K562 (cell line): ENCODE results near the gene ABRAXAS1. TPM values are rescaled to one million over a fixed set of nuclear protein-coding genes. Genes with fewer than 3 reads are reported as not detected.

Experiments
- ARID4B ChIP-seq: sonication (generic); formaldehyde crosslinking; IDR thresholded peaks from 2 replicates; pipeline ENCODE4 v1.8.0; 2022; ENCODE audit warnings: mild to moderate bottlenecking, missing genetic modification reagents
- ATF4 ChIP-seq: fragments of 450-650 bp; formaldehyde crosslinking; IDR thresholded peaks from 2 replicates; pipeline ENCODE4 v1.4.0; 2022; ENCODE audit warnings: mild to moderate bottlenecking, moderate library complexity
- CBX2 ChIP-seq: fragments of 200-600 bp; sonication (generic); IDR thresholded peaks from one replicate; pipeline ENCODE4 v1.6.1; 2012; ENCODE audit warnings: mild to moderate bottlenecking, low read length, inconsistent platforms; ENCODE audit not compliant: insufficient read depth, poor library complexity, severe bottlenecking
- CUX1 ChIP-seq: fragments of 200-800 bp; sonication (Bioruptor generic); IDR thresholded peaks from 2 replicates; pipeline ENCODE4 v1.6.1; 2016; ENCODE audit warnings: missing genetic modification characterization, missing compliant biosample characterization
- ETV1 ChIP-seq: fragments of 450-650 bp; conservative IDR thresholded peaks from 2 replicates; pipeline ENCODE4 v1.6.1; 2016; ENCODE audit warnings: missing genetic modification characterization, control low read depth, low read depth, missing compliant biosample characterization
- MBD2 ChIP-seq: sonication (generic); IDR thresholded peaks from 2 replicates; pipeline ENCODE4 v1.6.1; 2016; ENCODE audit warnings: low read depth, borderline replicate concordance
- NEUROD1 ChIP-seq: fragments of 150-350 bp; IDR thresholded peaks from 2 replicates; pipeline ENCODE4 v1.6.1; 2014; ENCODE audit warnings: borderline replicate concordance, low read length, low read depth; ENCODE audit not compliant: partially characterized antibody
- PHF21A ChIP-seq: fragments of 450-650 bp; IDR thresholded peaks from 2 replicates; pipeline ENCODE4 v1.6.1; 2017; ENCODE audit warnings: low read depth, borderline replicate concordance
- PTRF ChIP-seq: fragments of 450-650 bp; IDR thresholded peaks from 2 replicates; pipeline ENCODE4 v1.6.1; 2016; ENCODE audit warnings: mild to moderate bottlenecking, missing genetic modification characterization, missing compliant biosample characterization
- SAFB ChIP-seq: fragments of 200-400 bp; formaldehyde crosslinking; IDR thresholded peaks from 2 replicates; pipeline ENCODE4 v1.6.1; 2017; ENCODE audit warnings: low read depth, low read length, borderline replicate concordance
- TAF9B ChIP-seq: fragments of 450-650 bp; IDR thresholded peaks from 2 replicates; pipeline ENCODE4 v1.6.1; 2018; ENCODE audit warnings: mild to moderate bottlenecking; ENCODE audit not compliant: partially characterized antibody
- TRIM24 ChIP-seq, 2 experiments: fragments of 450-650 bp; IDR thresholded peaks; 2 replicates each; pipeline ENCODE4 v1.6.1; 2016
- ZC3H4 ChIP-seq: sonication (generic); formaldehyde crosslinking; IDR thresholded peaks from 2 replicates; pipeline ENCODE4 v1.9.0; 2021; ENCODE audit warnings: missing genetic modification reagents, borderline replicate concordance
- ZNF24 ChIP-seq: fragments of 450-650 bp; IDR thresholded peaks from 2 replicates; pipeline ENCODE4 v1.6.1; 2016
- ZNF707 ChIP-seq: fragments of 250-450 bp; sonication (Bioruptor Pico); conservative IDR thresholded peaks from 2 replicates; pipeline ENCODE4 v1.8.0; 2022; ENCODE audit warnings: inconsistent platforms, mild to moderate bottlenecking, moderate library complexity
- polyA plus RNA-seq, 8 experiments: library from polyadenylated mRNA; depleted of rRNA in 4 of 8; stranded (reverse) in 5 of 8; unstranded in 3 of 8; fragments of >200 nt; fragmentation: Nextera tagmentation in 2 of 8; fragmentation: Illumina TruSeq in 1 of 8; extraction: Ambion mirVana in 2 of 8; extraction: Trizol in 1 of 8; gene quantifications; 2 replicates each; pipeline versions ENCODE4 v1.2.1 to v1.2.3, GENCODE V29; 2011 to 2014; ENCODE audit warnings: inconsistent platforms in 1 of 8, missing spikeins in 1 of 8
- total RNA-seq, 7 experiments: library from RNA; depleted of rRNA in 6 of 7; stranded (reverse); fragments of >200 nt in 6 of 7; fragmentation: Illumina TruSeq in 2 of 7; extraction: Trizol in 2 of 7; gene quantifications; 2 replicates each; pipeline versions ENCODE4 v1.2.1 to v1.2.3, GENCODE V29; 2011 to 2021; ENCODE audit warnings: low replicate concordance in 1 of 7

The ABRAXAS1 gene
- total and polyA plus RNA-seq, 9 of the 15 experiments (the other 6 are each of a cell fraction or from before 2014, with no cell fraction given): 10.8 to 48.3 (median 22.1) TPM

- TF ChIP-seq ZNF24 (0 out of 2 replicates have a peak, but pooled peaks have one; percentile 56), ATF4 (CRISPR knock-in tag) (no peak), CUX1 (0 out of 2 replicates have a peak, but pooled peaks have one; percentile 62), MBD2 (peak; percentile 76; the same call in 1 of the 2 replicates), PTRF (tag) (no peak), NEUROD1 (peak; percentile 79), TRIM24 (IDR thresholded peaks at IDR 0.05) (peak in 1 of 2 experiments; percentile 99; a peak in 2 of 4 replicates), PHF21A (peak; percentile 47; the same call in 1 of the 2 replicates), ARID4B (peak; percentile 15; the same call in 1 of the 2 replicates), CBX2 (no peak), ZNF707 (CRISPR knock-in tag) (no peak), ZC3H4 (CRISPR knock-in tag) (no peak), SAFB (no peak), ETV1 (tag) (peak; percentile 92), TAF9B (peak; percentile 93)
These were observed 29.4 kb downstream of the ABRAXAS1 start, which contains the start of the genes HELQ and MRPS18C (continued) for GRCh38 chr4:83455281-83456183.
